ENCODE data around the gene PHC2.

Gene PHC2

DNA sequence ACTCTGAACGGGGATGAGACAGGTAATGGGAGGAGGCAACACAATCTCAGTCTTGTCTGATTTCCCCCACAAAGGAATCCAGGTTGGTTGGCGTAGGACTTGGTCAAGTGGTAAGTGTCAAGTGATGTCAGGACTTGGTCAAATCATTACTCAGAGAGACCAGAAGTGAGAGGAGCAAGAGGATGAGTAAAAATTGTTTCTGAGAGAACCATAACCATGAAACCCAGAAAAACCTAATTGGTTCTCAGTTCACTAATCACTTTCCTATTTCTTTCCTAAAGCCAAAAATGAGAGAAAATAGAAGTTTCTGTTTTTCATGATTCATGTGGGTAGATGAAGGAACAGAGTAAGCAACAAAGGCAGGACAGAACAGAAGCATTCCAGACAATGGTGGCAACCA lies 5.0 kb downstream of the PHC2 start:
- no peak for DNase-seq (ENCODE audit: low read depth)

DNA sequence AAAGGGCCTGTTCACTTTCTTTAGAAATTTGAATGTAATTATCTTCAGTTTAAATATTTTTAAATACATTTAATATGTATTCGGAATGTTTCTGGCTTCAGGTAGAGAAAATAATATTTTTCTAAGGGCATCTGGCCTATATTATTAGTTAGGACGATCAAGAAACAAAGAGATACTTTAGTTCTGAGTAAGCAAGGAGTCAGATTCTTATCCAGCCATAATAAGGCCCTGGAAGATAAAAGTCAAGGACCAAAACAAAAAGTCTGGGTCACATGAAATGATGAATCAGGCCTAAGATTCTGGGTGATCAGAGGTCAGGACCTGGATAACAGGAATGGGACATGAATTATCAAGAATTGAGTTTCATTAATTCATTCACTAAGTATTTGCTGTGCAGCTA lies 6.3 kb downstream of the PHC2 start:
- DNase-seq (ENCODE audit: low read depth), result no peak

DNA sequence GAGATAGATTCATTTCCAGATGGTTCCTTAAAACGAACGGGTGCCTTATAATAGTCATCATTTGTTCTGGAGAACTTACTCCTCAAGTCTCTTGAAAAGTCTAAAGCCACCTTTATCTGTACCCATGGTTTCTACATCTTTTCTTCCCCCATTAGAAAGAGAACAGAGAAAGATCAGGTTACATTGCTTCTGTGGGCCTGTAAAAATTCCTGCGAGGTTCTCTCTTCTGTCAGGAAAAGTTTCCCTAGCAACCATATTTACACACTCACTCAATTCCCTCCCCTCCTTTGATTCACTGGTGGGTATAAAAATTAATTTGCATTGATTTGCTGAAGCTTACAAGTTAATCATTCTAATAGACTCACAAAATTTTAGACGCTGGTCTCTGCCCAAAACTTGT lies 6.7 kb downstream of the PHC2 start:
- DNase-seq (ENCODE audit: low read depth), result no peak

DNA sequence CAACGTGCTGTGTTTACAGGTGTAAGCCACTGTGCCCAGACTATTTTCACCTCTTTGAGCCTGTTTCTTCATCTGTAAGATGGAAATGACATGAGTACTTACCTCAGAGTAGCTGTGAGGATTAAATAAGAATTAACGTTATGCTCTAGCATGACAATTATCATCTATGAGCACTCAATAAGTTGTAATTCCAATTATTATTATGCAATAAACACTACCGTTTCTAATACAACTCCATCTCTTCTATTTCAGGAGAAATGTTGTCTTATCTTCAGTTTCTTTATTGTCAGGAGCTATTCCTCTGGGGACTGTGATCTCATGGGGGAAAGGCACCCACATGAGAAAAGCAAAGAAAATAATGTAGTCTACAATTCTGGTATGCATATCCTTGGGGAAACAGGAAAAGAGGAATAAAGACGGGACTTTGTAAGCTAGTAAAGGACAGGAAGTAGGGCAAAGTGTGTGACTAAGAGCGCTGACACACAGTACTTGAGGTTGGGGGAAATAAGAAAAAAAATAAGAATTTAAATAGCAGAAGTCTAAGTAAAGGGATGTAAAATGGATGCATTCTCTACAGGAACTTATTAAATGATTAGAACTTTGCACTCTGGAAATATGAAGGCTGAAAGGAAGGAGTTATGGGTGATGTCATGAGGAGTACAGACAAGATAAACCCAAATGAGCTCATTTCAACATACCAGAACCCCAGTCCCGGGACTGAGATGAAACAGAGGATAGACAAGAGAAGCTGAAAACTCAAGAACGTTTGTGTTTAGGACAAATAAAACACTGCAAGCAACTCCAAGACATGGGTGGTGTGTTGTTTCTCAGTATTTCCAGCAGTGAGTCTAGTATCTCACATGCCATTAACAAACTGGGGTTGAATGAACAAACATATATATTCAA lies 9.8 kb downstream of the PHC2 start:
- no peak for DNase-seq (ENCODE audit: low read depth)

DNA sequence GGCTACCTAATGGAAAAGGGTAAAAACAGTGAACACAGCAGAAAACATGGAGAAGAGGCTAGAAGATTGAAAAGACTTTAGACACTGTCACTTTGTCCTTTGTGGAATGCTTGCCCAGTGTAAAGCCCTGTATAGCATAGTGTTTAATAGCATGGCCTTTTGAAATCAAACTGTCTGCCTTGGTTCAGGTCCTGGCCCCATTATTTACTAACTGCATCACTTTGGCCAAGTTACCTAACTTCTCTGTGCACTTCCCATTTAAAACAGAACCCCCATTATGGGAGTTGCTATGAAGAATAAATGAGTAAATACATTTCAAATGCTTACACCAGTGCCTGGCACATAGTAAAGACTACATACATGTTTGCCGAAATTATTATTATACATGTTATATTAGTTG lies 12.1 kb downstream of the PHC2 start:
- DNase-seq (ENCODE audit: low read depth), result no peak

DNA sequence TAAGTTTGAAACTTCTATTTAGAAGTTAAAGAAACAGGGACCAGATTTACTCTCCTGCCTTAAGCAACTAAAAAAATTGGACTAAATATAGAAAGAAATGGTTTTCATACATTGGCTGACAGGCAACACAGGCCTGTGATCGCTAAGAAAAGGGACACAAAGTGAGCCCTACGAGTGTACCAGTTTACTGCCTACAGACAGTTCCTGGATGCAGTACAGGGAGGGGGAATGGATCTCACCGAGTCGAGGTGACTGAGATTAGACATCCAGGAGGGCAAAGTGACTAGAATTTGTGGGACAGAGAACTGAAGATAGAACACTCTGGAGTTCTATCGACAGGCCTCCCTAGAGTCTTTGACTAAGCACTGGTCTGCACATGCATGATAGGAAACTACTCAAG lies 16.0 kb downstream of the PHC2 start:
- DNase-seq (ENCODE audit: low read depth), result no peak

DNA sequence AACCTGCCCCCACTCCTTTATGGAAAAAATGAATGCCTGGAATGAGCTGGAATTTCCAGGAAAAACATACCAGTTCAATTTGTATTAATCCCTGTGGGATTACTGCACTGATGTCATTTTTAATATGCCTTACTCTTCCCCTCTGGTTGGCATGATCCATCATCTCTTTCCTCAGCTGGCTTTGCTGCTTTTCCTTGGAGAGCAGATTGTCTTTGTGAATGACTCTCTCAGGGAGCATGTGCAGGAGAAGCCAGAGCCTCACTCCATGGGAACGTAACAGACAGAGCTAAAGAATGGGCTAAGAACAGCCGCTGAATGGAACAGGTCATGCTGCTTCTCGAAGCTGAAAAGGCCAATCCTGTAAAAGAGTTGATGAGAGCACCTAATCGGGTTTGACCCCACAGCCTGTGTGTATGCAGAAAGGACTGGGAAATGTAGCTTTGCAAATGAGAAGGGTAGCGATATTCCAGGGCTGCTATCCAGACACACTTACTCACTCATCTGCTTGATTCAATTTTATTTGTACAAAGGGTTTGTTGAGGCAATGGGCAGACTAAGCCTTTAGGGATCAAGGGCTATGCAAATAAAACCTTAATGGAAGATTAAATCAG lies 20.7 kb downstream of the PHC2 start:
- no peak for DNase-seq (ENCODE audit: low read depth)

DNA sequence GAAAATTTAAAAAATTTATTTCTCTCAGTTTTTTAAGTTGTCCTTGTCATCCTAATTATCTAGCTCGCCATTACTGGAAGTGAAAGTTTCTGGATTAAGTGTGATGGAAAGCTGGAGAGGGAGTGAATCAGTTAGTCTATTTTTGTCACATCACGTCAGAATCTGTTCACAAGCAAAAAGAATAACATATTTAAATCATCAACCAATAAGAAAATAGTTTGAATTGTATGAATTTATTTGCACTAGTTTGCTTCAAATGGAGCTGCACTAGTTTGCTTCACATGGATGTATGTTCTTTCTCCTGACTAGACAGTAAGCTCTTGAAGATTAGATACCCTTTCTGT lies 22.8 kb downstream of the PHC2 start:
- no peak for DNase-seq (ENCODE audit: low read depth)

DNA sequence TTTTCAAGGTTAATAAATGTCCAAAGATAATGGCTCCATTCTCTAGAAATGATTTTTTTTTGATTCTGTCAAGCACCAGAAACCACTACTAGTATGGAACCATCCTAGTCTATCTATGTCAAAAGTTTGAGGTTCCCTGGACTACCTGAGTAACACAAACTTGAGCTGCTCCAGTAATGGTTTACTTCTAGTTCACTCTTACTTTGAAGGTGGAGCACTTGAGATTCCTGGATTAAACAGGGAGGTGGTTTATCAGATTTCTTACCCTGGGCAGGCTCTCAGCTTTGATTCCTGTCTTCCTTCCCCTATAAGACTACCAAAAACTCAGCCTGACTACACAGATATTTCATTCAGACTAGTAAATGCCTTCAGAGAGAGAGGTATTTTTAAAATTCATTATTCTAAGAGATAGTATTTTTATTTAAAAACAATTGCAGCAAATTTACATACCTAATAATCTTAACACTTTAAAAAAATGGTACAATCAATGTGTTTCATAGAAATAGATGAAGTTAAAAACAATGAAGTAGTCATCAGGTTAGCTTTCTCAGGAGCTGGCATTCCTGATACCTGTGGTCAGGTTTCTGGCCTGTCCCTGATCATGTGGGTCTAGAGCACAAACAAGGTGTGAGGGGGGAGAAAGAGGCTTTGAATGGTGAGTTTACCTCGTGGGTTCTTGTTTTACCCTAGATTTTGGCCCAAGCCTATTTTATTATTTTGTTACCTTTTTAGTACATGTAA lies 23.4 kb downstream of the PHC2 start:
- DNase-seq (ENCODE audit: low read depth), result no peak

DNA sequence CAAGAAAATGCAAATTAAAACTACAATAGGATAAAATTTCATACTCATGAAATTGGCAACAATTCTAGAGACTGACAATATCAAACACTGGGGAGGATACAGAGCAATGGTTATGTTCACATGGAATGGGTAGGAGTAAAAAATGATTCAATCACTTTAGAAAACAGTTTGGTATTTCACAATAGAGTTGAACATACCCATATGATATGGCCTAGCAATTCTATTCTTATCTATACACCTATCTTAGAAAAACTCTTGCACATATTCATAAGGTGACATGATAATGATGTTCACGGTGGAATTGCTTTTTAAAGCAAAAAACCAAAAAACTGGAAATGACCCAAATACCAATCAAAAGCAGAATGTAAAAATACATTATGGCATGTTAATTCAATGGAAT lies 28.7 kb downstream of the PHC2 start:
- no peak for DNase-seq (ENCODE audit: low read depth)

DNA sequence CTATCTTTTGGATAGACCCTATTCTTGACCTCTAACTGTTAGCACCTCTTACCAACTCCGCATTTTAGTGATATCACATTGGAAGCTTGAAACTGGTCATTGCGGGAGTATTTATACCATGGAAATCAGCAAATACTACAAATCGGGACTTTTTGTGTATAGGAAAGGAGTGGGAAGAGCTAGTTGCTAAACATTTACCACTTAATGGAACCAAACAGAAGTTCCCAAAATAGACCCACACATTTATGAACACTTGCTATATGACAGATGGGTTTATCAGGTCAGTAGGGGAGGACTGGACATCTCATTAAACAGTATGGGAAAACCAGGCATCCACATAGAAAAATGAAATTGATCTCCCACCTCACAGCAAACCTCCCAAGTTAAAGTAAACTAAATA lies 29.4 kb downstream of the PHC2 start:
- no peak for DNase-seq (ENCODE audit: low read depth)

DNA sequence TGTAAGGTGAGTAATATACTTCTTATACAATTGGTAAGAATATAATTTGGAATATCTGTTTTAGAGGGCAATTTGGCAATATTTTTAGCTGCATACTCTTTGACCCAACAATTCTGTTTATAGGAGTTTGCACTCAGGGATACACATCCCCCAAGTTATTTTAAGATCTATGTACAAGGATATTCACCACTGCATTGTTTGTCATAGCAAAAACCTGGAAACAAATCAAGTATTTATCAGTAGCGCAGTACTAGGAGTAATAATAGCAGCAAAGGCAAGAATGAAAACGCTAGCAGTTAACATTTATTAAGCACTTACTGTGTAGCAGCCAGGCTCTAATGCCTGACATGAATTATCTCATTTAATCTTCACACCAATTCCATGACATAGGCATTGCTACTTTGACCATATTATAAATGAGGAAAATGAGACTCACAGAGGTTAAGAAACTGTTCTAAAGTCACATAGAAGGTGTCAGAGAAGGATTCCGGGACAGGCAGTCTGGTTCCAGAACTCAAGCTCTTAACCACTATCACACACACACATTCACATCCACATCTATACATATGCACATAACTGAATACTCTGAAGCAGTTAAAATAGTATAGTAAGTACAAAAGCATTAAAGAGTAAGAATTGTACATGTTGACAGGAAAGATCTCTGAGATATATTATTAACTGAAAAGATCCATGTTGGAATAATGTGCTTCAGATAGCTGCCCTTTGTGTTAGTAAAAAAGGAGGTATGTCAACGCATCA lies 30.6 kb downstream of the PHC2 start:
- no peak for DNase-seq (ENCODE audit: low read depth)

DNA sequence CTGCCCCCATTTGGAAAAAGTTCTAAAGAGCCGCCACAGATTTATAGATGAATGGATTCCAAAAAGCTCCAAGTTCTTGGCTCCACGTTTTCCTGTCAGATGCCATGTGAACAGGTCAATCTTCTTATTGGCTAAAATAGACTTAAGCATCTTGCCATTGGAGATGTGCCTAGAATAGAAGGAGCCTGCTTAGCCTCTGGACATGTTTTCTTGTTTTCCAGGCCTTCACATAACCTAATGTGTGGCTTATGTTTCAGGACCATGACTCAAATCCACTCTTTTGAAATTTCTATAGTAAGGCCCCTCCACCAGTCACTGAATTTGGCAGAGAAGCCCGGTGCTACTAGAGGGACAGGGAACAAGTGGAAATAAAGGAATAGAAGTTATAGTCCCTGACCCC lies 31.5 kb downstream of the PHC2 start:
- DNase-seq (ENCODE audit: low read depth), result no peak

DNA sequence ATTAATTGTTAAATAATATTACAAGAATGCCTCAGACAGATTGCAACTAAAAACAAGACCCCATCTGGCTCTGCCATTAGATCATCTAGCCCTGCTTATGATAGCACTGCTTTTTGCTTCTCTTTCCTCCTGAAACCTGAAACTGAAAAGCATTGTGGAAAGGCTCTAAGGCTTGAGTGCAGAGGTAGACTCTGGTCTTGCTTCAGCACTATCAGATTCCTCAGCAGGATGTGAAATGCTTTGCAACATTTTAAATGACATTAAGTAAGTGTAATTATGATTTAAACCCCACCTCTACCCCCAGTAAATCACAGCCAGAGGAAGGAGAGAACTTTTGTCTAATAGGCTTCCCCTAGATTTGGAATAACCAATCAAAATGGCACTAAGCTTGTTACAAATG lies 32.9 kb downstream of the PHC2 start:
- no peak for DNase-seq (ENCODE audit: low read depth)

DNA sequence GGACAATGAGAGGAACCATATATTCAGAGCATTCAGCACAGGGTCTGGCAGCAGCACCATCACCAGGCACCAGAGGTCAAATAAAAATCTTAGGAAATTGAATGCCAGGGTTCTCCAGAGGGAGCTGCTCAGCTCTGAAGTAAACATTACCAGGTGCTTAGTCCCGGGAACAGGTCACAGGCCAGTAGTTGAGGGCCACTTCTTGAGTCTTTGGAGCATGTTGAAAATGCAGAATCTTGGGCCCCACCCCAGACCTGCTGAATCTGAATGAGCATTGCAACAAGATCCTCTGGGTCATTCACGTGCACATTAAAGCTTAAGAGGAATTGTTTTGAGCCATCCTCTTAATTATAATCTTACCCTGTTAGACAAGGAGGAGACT lies 33.8 kb downstream of the PHC2 start:
- DNase-seq (ENCODE audit: low read depth), result no peak

DNA sequence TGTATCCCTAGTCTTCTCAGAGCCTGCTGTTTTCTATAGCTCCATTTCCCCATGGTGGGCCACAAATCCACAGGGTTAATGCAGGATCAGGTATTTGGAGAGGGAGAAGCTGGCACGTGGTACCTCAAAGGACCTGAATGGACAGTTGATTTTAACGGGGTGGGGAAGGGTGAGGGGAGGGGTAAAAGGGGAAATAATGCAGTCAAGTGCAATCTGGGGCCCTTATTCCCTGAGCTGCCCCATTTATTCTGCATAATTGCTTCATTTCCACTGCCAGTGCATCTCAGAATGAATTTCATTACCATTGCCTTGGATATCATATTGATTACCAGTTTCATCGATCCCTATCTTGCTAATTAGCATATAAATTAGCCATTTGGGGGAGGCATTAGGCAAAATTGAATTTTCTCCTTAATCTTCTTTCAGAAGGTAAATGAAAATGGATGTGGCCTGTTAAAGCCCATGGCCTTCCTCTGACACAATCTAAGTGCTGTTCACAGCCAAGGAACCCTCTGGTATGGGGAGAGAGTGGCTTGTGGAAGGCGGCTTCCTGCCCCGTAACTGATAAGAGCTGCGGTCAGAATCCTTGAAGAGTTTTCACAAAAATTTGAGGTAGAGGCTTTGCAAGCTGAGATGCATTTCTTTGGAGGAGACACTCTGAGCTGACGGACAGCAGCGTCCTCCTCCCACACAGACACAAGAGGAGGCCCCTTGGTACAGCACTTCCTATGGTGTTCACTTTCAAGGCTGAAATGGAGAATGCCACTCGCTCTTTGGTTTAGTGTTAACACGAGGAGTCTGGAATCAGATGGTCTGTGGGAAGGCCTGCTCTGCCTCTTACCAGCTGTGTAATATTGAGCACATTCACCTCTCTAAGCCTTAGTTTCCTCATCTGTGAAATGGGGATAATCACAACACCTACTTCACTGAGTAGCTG lies 34.4 kb downstream of the PHC2 start:
- no peak for DNase-seq (ENCODE audit: low read depth)

DNA sequence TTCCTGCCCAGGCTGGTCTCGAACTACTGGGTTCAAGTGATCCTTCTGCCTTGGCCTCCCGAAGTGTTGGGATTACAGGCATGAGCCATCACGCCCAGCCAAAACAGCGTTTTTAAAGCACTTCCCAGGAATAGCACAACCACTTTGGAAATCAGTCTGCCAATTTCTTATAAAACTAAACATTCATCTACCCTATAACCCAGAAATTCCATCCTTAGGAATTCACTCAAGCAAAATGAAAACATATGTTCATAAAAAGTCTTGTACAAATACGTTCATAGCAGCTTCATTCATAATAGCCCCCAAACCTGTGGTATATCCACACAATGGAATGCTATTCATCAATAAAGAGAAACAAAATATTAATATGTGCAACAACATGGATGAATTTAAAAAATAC lies 36.1 kb downstream of the PHC2 start:
- DNase-seq (ENCODE audit: low read depth), result no peak

DNA sequence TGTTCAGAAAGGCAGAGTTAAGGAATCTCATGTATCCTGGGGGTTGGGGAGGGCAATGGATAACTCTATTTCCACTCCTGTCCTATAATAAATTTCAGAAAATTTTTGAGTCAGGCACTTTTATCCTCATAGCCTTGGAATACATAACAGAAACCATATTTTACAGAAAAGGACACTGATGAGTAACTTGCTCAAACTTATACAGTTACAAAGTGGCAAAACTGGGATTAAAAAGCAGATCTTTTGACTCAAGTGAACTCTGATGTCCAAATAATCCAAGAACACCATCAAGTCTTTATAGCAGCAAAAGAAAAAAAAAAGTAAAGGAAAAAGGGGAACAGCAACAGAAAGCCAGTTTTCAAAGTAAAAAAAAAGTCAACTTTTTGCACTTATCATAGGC lies 36.9 kb downstream of the PHC2 start:
- no peak for DNase-seq (ENCODE audit: low read depth)

DNA sequence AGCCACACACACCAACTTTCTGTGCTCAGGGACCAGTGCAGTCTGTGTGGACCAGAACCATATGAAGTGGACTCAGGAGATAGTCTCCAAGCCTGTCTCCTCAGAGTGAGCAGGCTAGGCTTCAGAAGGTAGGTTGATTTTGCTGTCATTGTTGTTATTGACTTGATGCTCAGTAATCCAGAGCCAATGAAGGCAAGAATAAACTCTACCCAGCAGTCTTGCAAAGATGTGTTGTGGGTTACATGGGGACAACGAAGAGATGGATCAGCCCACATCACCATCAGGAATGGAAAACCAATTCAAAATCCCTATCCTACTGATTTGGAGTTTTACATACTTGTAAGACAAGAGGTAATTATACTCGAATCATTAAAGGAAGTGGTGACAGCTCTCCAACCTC lies 37.4 kb downstream of the PHC2 start:
- DNase-seq (ENCODE audit: low read depth), result no peak

DNA sequence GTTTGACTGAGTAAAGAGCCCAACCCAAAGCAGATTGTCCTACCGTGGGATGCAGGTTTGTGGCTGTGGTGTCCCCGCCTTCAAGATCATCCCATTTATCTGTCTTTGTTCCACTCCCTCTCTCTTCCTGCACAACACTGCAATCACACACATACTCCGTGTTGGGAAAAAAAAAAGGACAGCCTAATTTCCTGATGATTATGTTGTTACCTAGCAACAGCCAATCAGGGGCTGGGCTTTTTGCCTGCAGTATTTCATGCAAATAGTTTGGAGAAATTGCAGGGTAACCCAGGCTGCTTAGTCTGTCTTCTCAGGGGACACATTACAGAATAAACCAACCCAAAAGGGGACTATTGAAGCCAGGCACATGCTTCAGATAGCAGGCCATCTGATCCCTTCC lies 38.3 kb downstream of the PHC2 start:
- no peak for DNase-seq (ENCODE audit: low read depth)

DNA sequence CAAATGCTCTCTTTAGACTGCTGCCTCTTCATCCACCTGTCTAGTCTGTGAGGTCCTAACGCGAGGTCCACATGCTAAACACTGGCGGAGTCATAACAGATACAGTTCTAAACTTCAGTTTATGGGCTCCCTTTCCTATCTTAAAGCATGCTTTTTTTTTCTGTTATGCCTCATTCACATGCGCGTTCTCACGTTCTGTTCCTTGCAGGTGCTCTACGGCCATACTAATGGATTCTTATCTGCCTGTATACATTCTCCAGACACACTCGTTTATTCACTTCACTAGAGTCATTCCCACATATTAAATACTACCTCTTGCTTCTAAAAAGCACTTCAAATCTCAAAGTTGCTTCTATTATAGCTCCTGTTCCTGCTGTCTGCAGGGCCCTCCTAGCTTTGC lies 38.7 kb downstream of the PHC2 start:
- no peak for DNase-seq (ENCODE audit: low read depth)
